Stimulated activated CD8-positive, alpha-beta memory T cell treated with anti-CD3 and anti-CD28 coated beads, Interleukin-7, amount 100 ng/mL, for 48 hours (primary cell): ENCODE measurements around the gene ATG14.
A peak's percentile ranks its signal among the peaks of the same experiment; 100 is the strongest.
"Not testable (repeated sequence)": the region's sequence is repeated elsewhere in the genome, so short reads cannot be mapped to it uniquely, and the experiment has no call there.

Experiments used
- DNase-seq, 2 donors: peaks; one replicate each; pipeline ENCODE4 v3.0.0-alpha.2; 2020; ENCODE audit warnings: low read depth in 1 of 2; ENCODE audit errors: extremely low read depth in 1 of 2

Gene ATG14

DNA sequence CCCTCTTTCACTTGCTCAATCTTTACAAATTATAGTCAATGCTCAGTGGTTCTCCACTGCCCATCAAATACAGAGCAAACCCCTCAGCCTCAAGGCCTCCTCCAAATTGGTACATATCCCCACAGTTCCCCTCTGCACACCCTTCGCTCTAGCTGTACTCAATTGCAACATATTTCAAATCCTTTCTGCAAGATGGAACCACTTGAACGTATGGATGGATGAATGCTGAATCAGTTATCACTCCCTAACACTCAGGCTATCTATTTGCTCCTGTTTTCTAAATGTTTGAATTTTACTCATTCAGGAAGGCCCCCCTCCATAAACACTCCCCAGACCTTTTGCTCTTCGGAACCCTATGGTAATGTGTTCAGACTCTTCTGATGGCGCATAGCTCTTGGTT is 24.5 kb downstream of the ATG14 start:
- DNase-seq: no peak

DNA sequence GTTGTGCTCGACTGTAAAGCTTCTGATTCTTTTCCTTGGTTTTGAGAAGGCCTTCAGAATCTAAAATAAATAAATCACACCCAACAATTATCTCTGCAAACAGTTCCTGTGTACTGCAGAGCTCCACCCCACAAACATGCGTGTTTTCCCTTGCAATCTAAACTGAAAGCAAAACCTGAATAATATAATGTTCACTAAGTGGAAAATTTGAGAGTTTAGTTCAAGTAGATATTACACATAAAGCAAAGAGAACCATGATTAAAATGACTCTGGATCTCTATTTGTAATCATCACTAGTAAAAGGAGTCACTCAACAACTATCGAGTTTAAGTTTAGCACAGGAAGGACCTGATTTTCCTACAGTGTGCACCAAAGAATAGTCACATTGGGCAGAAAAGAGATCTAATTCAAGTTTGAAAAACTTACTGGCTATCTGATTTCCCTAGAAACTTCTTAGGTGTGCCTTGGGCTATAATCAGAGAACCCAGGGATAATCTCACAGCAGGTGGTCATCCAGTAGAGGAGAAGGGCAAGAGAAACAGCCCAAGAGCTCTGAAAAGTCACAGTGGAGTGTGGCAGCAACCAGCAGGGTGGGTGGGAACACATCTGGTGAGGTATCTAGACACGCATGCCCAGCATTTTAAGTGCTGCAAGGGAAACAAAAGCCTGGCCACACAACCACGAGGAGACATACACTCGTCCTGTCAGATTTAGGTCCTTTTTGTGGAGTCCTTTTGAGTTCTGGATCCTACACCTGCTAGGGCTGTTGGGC is 25.4 kb downstream of the ATG14 start:
- DNase-seq: no peak

DNA sequence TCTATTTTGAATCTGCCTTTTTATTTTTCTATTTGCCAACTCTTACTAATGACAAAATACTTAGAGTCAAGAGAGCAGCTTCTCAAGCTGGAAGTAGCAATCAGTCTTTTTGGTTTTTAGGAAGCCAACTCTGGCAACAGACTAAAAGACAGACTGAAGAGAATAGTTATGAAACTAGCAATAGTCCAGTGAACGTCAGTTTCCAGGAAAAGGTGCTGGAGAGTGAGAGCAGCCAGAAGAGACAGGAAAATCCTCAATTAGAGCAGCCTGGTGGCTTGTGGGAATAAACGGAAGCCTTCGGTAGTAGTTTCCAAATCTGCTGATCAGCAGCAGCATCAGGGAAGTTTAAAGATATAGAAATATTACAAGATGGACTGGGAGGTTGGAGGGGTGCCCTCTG is 27.1 kb downstream of the ATG14 start:
- no peak for DNase-seq

DNA sequence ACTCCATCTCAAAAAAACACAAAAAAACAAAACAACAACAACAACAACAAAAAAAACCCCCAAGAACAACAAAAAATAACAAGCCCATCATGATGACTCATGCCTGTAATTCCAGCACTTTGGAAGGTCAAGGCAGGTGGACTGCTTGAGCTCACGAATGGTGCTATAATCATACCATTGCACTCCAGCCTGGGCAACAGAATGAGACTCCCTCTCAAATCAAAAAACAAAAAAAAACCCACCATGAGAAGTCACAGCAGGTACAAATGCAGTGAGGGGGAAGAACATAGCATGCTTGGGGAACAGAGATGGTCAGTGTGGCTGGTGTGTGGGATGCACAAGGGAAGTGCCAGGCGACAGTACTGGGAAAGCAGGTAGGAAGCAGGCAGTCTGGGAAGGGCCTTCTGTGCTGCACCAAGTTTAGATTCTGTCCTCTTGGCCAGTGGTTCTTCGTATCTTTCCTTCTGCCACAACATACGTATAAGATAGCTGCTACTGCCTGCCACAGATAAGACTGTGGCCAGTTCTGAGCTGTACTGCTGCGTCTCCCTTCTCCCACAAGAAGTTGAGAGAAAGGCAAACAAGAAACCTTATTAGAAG is 28.0 kb downstream of the ATG14 start:
- DNase-seq: no peak

DNA sequence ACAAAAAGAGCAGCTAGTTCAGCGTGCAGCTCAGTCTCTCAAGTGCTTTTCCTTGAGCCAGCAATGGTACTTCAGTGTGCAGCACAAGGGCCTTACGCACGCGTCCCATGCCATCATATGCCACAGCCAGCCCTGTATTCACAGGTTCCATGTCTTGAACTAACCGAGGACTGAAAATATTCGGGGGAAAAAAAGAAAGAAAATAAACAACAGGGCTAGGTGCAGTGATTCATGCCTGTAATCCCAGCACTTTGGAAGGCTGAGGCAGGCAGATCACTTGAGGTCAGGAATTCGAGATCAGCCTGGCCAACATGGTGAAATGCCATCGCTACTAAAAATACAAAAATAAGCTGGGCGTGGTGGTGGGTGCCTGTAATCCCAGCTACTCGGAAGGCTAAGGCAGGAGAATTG is 28.6 kb downstream of the ATG14 start:
- not testable (repeated sequence) for DNase-seq

DNA sequence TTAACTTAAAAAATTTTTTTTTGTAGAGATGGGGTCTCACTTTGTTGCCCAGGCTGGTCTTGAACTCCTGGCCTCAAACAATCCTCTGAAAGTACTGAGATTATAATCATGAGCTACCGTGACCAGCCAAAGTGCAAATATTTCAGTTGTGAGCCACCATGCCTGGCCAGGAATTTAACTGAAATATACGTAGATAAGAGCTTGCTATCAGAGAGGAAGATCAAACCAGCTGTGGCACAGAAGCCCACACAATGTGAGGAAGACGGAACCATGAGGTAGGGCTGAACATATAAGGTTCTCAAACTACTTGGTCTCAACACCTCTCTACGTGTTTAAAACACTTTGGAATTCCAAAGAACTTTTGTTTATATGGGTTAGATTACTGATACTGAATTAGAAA is 29.1 kb downstream of the ATG14 start:
- DNase-seq: no peak

DNA sequence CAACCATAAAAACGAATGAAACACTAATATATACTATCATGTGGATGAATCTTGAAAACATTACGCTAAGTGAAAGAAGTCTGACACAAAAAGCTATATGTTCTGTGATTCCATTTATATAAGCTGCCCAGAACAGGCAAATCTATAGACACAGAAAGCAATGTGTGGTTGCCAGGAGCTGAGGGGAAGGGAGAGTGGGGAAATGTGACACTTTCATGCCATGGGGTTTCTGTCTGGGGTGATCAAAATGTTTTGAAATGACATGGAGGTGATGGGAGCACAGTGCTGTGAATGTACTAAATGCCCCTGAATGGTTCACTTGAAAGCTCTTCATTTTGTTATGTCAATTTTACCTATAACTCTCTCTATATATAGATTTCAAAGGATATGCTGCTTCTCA is 30.1 kb downstream of the ATG14 start:
- DNase-seq: no peak

DNA sequence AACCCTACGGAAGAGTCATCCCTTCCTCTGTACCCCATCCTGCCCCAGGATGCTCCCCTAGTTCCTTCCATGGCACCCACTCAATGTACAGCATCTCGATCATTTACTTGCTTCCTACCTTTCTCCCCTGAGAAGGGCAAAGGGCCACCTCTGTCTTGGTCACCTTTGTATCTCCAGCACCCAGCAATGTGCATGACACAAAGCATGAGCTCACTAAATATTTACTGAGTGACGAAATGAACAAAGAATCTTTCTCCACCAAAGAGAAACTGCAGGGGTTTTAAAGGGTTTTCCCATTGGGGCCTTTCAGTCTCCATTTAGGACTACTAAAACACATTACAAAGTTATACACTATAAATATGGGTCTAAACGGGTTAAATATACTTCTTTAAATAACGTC is 30.6 kb downstream of the ATG14 start:
- no peak for DNase-seq

DNA sequence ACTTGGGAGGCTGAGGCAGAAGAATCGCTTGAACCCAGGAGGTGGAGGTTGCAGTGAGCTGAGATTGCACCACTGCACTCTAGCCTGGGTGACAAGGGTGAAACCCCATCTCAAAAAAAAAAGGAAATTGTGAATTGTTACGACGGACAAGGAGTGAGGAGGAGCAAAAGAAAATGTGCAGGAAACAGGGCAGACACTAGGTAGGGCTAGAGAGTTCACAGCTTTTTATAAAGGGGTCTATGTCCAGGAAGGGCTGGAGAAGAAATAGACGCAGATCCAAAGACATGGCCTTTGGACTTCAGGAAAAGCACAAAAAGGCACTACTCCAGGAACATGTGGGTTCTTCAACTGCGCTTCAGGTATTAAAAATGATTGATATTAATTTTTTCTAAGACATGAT is 34.4 kb downstream of the ATG14 start:
- no peak for DNase-seq

DNA sequence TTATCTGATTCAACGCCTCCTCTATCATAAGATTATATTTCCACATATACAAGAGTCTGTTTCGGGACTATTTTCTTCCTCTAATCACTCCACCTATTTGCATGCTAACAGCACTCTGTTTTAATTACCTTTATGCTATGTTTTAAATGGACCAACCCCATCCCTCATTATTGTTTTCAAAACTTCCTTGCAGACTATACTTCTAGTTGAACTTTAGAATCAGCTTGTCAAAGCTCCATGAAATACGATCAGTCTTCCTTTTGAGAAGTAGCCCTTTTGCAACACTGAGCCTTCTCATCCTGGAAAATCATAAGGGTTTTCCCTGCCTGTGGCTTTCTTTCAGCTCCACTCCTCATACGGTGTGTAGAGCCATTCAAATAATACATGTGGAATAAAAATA is 36.9 kb downstream of the ATG14 start:
- no peak for DNase-seq

DNA sequence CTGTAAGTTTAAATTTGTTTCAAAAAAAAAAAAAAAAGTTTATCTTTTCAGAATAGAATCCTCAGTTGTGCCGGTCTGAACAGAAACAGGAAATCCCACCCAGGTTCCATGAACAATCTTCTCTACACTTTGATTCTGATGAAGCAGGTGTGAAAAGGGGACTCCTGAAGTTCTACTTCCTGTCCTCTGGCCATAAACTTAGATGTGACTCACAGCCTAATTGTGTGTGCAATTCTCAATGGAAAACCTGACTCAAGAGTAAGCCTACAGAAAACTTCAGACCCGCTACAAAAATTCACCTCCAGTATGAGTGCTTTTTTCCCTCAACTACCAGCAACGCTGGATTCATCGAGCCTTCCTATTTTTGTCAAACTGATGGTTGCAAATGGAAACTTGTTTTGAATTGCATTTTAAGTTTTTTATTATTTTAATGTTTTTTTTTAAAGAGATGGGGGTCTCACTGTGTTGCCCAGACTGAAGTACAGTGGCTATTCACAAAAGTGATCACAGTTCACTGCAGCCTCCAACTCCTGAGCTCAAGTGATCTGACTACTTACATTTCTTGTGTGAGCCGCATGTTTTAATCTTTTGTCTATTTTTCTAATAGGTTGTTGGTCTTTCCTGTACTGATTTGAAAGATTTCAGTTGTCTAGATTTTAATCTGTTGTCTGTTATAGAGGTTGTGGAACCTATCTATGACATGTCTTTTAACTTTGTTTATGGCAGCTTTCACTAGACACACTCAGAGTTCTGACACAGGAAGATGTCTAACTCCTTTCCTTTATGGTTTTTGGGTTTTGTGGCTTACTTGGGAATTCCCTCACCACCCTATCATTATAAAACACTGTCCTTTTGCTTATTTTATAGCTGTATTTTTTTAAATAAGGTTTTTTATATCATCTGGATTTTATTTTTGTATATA is 37.6 kb downstream of the ATG14 start:
- peak in 1 of 2 donors; percentile 8 for DNase-seq

DNA sequence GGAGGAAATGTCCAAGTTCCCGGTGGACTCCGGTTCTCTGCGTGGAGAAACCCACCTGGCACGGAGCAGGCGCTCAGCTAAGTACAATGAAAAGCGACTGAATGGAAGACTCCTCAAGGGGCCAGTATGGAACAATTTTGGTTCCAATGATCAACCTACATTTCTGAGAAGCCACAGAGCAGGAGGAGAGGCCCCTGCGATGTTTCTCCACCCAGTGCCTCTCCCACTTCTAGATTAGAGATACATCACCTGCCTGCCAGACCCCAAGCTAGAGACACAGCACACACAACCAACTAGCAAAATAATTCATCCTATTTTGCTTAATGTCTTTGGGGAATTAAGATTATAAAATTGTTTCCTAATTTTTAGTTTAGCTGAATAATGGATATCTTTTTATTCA is 38.8 kb downstream of the ATG14 start:
- DNase-seq: no peak

DNA sequence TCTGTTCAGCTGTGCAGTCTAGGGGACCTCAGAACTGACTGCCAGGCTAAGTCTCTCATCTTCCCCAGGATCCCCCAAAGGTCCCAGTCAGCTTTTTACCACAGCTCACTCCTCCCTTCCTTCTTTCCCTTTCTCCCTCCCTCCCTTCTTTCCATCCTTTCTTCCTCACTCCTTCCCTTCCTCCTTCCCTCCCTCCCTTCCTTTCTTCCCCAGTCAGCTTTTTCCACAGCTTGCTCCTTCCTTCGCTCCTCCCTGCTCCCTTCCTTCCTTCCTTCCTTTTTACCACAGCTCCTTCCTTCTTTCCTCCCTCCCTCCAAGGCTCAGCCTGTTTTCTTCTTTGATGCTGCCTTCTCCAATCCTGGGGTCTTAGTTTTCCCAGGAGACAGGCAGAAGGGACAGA is 39.2 kb downstream of the ATG14 start:
- no peak for DNase-seq

DNA sequence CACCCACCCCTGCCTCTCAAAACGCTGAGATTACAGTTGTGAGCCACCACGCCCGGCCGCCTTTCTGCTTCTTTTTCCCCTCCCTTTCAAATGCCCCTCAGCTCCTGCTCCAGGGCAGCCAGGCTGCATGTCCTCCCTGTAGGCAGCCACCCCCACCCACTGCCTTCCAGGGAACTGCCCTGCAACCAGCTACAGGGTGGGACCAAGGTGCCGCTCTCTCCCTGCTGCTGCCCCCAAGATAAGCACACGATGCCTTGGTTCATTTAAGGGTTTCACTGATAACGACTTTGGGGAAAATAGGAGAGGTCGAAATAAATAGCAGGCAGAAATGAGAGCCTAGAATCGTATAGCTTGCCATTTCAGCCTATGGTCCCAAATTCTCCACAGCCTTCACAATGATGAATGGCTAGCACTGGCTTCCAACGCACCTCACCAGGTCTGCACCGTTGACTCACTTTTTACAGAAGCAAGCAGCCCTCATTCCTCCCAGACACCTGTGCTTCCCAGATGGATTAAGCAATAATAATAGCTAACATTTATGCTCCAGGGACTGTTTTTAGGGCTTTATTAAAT is 40.7 kb downstream of the ATG14 start:
- no peak for DNase-seq

DNA sequence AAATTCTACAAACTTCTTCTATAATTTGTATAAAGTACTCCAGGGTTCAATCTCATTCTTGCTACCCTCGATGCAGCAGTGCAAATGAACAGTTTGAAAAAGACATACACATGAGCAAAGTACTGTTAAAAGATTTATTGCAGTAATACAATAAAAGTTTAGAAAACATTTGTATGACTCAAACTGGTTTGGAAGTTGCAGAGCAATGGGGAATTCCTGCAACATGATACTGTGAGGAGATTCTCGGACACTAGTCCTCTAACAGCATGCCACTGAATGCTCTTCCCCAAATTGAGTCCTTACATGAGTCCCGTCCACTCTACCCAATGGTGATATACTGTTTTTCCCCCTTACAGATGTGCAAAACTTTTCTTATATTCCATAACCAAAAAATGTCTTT is 45.4 kb downstream of the ATG14 start:
- no peak for DNase-seq

DNA sequence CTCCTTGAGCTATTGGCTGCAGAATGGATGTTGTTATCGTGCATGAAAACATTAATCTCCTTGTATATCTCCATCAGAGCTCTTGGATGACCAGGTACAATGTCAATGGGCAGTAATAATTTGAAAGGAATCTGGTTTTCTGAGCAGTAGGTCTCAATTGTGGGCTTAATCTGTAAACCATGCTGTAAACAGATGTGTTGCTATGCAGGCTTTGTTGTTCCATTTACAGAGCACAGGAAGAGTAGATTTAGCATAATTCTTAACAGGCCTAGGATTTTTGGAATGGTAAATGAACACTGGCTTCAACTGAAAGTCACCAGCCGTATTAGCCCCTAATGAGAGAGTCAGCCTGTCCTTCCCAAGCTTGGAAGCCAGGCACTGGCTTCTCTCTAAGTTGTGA is 50.4 kb downstream of the ATG14 start:
- DNase-seq: no peak

DNA sequence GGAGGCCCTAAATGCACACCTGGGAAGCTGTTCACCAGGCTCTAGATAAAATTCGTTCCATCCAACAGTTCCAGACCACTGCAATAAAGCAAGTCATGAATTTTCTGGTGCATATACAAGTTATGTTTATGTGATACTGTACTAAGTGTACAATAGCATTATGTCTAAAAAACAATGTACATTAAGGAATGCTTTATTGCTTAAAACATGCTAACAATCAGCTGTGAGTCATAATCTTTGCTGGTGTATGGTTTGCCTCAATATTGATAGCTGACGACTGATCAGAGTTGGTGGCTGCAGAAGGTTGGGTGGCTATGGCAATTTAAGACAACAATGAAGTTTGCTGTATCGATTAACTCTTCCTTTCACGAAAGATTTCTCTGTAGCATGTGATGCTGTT is 52.3 kb downstream of the ATG14 start:
- DNase-seq: no peak

DNA sequence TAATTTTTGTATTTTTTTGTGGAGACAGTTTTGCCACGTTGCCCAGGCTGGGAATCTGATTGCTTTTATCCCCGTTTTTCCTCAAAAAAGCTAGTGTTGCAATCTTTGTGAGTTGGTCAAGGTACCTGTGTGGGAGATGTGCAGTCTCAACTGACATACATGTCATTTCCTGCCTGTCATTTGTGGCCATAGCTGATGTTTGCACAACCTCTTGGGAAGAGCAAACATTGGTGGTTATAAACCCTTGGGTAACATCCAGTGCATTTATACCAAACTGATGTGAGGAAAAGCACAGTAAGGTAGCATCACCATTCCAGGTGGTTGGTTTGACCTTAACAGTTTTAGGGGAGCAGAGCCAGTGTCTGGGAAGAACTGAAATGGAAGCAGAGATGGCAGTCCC is 54.7 kb downstream of the ATG14 start:
- DNase-seq: no peak

DNA sequence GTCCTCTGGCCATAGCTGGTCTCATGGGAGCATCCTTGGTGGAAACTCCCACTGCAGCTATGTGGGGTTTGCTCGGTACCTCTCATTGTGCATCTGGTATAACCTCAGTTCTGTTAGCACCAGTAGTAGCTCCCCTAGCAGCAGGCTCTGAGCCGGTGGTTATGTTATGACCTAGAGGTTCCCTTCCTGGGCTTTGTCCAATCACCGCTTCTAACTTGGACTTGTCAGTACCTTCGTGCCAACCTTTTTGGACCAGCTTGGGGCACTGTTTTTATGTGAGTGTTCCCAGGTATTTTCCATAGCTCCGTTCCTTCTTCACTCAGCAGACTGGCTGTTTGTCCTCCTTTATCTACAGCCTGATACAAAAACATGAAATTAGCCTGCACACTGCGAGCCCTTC is 55.7 kb downstream of the ATG14 start:
- no peak for DNase-seq

DNA sequence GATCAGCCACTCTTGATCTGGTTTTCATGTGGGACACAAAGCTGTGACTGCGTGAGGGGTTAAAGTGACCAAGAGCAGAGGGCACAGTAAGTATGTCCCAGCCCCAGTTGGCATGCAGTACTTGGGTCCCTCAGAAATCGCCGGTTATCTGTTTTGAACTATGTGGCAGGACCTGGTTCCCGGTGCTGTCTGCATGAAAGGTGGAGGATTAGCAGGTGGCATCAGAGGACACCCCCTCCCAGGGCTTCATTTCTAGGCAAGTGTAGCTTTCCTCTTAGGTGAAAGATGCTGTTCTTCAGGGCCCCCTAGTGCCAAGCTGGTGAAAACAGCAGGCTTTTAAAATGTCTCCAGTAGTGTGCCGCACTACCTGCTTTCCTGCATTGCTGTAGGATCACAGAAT is 57.1 kb downstream of the ATG14 start:
- DNase-seq: no peak

DNA sequence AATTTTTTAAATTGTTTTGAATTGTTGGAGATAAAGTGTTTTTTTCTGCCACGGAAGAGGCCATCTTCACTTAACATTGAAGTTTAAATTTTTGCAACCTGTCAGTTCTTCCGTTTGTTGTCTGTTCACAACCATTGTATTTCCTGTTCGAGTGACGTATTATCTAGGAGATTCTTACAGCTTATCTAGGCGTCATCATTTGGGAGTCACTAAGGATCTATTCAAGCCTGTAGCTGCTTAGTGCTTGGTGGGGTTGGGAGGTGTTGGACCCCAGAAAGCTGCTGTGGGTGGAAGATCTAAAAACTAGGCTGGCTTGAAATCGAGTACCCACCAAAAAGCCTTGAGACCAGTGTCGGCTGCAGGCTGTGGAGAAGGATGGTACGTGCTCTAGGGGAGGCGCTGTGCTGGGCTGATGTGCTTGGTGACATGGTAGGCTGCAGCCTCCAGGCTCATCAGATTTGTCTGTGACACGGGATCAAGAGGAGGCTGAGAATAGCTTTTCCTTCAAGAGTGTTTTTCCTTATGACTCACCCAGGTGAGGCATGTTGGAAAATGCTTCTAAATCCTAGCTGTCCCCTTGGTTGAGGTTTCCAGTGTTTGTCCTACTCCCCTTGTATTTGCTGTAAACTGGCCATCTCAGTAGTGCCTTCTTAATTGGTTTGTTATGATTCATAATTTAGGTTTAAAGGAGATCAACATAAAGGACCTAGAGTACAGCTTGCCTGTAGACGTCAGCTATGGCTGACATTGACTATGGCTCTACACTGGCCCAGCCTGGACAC is 57.8 kb downstream of the ATG14 start:
- DNase-seq: no peak
